Urothelium cell line (cell line): Measurements from ENCODE around the gene GTF3C5.
"Not testable (repeated sequence)": the region's sequence is repeated elsewhere in the genome, so short reads cannot be mapped to it uniquely, and the experiment has no call there.

Source experiments
- DNase-seq: peaks from one replicate; pipeline ENCODE4 v3.0.0; 2011; ENCODE audit warnings: low spot score, mixed read lengths
- FAIRE-seq: peaks from 2 replicates; lab custom pipeline; 2011; peaks lifted over from hg19 to GRCh38; lab: Jason Lieb, UNC

Gene GTF3C5

DNA sequence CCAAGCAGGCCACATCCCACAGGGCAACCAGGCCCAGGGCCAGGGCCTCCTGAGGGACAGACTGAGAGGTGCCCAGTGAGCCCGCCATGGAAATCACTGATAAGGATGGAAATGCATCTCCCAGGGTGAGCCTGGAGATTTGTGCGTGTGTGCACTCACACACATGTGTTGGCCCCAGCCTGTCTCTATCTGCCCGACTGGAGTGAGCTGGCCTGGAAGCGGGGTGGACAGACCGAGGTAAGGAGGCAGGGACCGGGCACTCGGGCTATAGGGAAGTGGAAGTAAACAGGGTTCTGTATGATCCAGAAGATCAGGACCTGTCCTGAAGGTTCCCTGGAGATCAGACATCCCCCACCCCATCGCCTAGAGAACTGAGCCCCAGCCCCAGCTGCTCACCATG, 34.9 kb upstream of the GTF3C5 start:
- FAIRE-seq (no peak), DNase-seq (no peak)

GRCh38 chr9:132996526-132996925, 34.3 kb upstream of the GTF3C5 start:
- DNase-seq = no peak
- no peak for FAIRE-seq

- FAIRE-seq (no peak), DNase-seq (no peak)
These were observed 33.2 kb upstream of the GTF3C5 start for GRCh38 chr9:132997591-132997990.

- DNase-seq, FAIRE-seq: not testable (repeated sequence)
These were observed 32.6 kb upstream of the GTF3C5 start for GRCh38 chr9:132998221-132998620.

GRCh38 chr9:132998831-132999635, 31.8 kb upstream of the GTF3C5 start:
- FAIRE-seq = no peak
- no peak for DNase-seq

DNA sequence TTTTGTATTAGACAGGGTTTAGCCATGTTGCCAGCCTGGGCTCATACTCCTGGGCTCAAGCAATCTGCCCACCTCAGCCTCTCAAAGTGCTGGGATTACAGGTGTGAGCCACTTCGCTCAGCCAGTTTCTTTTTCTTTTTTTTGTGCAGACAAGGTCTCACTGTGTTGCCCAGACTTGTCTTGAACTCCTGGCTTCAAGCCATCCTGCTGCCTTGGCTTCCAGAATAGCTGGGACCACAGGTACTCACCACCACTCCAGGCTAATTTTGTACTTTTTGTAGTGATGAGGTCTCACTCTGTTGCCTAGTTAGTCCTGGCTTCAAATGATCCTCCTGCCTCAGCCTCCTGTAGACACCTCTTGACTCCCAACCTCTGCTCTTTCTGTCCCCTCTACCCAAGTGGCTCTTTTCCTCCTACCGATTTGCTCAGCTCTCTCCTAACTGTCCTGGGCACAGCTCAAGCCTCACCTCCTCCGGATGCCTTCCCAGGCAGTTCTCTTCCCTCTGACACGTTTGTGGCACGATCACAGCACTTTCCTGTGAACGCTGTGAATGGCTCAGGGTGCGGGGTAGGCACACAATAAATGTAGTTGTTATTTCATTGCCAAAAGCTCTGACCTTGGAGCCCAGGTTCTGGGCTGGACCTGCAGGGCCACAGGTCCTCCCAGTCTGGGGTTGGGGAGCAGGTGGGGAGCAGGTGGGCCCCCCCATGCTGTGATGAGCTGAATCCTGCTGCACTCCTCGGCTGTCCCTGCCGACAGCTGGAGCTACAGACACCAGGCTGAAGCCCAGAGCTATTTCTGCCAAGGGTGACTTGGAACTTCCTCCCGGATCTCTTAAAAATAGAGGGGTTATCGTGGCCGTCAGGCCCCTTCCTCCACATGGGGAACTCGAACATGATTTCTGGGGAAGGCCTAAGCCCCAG, 28.4 kb upstream of the GTF3C5 start:
- FAIRE-seq (no peak), DNase-seq (no peak)

DNA sequence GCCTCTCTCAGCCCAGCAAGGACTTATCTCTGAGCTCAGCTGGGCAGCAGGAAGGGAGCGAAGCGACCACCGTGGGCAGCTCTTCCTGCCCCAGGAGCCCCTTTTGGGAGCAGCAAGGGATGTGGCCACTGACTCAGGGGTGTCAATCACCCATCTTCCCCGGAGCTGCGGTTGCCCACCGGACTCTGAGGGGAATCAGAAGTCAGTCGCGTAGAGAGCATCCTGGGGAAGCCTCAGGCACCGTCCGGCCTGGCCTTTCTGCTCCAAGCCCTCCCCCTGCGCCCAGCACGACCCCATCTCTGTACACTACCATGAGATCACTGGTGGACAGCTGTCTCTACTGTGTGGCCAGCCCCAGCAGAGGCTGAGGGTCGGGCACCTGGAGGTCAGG, 27.7 kb upstream of the GTF3C5 start:
- no peak for DNase-seq
- no peak for FAIRE-seq

DNA sequence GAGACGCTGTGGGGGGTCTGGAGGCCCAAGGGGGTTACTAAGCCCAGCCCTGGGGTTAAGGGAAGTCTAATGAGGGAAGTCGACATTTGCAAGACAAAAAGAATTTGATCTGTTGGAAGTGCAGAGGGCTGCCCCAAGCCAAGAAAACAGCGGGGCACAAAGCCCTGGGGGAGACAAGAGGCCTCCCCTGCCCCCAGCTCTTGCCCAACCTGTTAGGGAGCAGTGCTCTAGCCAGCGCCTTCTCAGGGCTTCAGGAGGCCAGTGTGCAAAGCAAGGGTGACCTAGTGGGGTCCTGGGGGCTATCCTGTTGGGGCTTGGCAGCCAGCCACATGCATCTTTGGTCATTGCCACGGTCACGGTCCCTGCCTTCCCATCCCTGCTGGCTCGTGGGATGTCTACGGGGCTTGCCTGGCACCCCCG, 27.1 kb upstream of the GTF3C5 start:
- DNase-seq = no peak
- no peak for FAIRE-seq

- FAIRE-seq (no peak), DNase-seq (no peak)
These were observed 26.5 kb upstream of the GTF3C5 start for GRCh38 chr9:133004091-133004998.

- DNase-seq (no peak), FAIRE-seq (no peak)
These were observed 25.6 kb upstream of the GTF3C5 start for GRCh38 chr9:133004999-133005760.

DNA sequence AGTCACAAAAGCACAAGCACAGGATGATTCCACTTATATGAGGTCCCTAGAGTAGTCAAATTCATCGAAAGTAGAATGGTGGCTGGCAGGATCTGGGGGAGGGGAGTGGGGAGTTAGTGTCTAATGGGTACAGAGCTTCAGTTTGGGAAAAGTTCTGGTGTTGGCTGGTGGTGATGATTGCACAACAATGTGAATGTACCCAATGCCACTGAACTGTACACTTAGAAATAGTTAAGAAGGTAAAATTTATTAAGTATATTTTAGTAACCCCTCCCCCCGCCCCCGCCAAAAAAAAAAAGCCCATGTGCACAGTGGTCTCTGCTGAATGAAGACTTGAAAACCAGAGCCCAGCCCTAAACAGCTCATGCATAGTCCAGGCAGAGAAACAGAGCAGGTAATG, 24.8 kb upstream of the GTF3C5 start:
- FAIRE-seq (no peak), DNase-seq (no peak)

GRCh38 chr9:133006731-133007352, 24.0 kb upstream of the GTF3C5 start:
- no peak for DNase-seq
- FAIRE-seq = no peak

GRCh38 chr9:133008406-133008805, 22.4 kb upstream of the GTF3C5 start:
- FAIRE-seq (no peak), DNase-seq (no peak)

DNA sequence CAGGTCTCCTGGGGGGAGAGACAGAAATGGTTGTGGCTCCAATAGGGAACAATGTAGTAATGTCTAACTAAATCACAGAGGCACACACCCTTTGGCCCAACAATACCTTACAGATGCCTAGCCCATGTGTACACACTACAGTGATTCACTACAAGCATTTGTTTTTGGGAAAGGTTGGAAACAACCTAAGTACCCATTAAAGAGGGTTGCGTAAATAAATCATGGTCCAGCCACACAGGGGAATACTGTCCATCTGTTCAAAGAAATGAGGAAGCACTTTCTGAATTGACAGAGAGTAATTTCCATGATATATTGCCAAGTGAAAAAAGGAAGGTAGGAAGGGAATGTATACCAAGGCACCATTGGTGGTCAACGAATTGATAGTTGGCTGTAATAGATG, 22.0 kb upstream of the GTF3C5 start:
- FAIRE-seq (no peak), DNase-seq (no peak)

DNA sequence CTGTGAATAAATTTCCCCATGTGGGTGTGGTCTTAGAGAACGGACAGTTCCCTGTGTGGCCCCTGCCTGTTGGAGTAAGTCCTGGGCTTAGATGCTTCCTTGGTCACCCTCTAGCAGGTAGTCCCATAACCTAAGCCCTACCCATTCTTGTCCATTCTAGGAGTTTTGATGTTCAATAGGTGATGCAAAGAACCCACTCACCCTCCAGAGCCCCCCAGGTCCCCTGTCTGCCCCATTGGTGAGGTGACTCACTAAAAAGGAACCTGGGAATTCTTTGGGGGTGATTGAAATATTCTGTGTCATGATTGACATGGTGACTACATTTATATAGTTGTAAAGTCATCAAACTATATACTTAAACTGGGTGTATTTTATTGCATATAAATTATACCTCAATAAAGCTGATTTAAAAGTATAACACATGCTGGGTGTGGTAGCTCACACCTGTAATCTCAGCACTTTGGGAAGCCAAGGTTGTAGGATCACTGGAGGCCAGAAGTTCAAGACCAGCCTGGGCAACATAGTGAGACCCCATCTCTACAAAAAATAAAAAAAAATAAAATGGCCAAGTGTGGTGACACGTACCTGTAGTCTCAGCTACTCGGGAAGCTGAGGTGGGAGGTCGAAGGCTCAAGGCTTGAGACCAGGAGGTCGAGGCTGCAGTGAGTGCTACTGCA, 20.8 kb upstream of the GTF3C5 start:
- FAIRE-seq (no peak), DNase-seq (no peak)

GRCh38 chr9:133014696-133015095, 16.1 kb upstream of the GTF3C5 start:
- DNase-seq (no peak), FAIRE-seq (peak; percentile 9)

DNA sequence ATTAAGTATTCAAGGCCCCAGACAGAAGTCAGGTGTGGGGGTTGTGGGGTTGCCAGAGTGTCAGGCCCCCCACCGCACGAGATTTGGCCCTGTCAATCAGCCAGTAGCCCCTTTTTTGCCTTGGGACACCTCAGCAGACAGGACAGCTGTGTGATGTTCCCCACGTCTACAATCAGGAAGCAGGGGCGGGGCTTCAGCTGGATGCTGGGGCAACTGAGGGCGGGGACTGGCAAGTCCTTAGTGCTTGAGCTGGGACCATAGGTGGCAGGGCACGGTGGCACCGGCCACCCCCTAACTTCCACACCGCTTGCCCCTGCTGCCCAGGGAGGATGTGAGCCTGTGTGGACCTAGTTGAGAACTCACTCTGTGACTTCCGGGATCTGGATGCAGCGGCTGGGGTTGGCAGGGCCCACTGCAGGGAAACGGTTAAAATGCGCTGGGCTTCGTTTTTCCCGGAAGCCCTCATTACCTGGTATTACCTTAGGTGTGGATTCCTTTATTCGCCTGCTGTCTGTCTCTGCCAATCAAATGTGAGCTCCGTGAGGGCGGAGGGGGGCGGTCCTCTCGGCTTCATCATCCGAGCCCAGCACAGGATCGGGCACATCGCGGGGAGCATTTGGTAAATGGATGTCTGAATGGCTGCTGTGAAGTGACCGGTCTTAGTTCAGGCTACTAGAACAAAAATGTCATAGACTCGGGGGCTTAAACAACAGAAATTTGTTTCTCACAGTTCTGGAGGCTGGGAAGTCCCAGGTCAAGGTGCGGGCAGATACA, 7.5 kb upstream of the GTF3C5 start:
- FAIRE-seq (no peak), DNase-seq (peak; percentile 18)

DNA sequence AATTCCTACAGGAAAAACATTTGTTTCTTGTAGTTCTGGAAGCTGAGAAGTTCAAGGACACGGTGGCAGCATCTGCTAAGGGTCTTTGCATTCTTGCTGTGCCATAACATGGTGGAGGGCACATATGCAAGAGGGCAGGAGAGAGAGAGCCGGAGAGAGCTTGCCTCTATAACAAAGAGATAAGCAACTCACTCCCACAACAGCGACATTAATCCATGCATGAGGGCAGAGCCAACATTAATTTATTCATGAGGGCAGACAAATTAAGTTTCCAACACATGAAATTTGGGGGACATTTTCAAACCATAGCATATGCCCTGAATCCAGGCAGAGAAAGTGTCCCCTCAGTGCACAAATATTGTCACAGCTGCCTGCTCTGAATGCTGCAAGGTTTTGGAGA, 4.4 kb upstream of the GTF3C5 start:
- FAIRE-seq = no peak
- DNase-seq = no peak
